ENCODE measurements around the gene IL17A. TPM values are rescaled to one million over a fixed set of nuclear protein-coding genes. Genes with fewer than 3 reads are reported as not detected.

The IL17A gene
- total RNA-seq, 1 experiment from 2014 or later: not detected

DNA sequence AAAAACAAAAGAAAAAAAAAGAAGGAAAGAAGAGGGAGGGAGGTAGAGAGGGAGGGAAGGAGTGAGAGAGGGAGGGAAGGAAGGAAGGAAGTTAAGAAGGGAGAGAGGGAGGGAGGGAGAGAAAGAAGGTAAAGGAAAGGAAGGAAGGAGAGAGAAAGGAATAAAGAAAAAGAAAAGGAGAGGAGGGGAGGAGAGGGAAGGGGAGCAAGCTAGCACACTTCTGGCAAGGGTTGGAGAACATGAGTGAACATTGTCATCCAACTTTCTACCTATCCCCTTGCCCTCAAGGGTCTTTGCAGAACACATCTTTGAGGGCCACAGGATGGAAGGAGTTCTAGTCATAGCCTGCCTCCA, 34.1 kb upstream of the IL17A start:
- Mint-ChIP-seq H3K36me3 (no peaks in the 10 kb centered on the region), H3K4me1 (peaks cover 56% of the 10 kb centered on the region), H3K4me3 (no peak overlapping the region), H3K27me3 (ENCODE audit: low read depth) (no peaks in the 10 kb centered on the region; the same call in 1 of the 2 replicates), H3K27ac (no peak overlapping the region), H3K9me3 (no peaks in the 10 kb centered on the region)
- DNase-seq (ENCODE audit: low spot score): no peak
- CTCF ChIA-PET: interaction anchor here (1.6 kb wide), 1 partner anchor 82 kb away, joined by 4 read pairs; no protein-coding TSS in a partner anchor
- ATAC-seq: no peak
- TF ChIP-seq, protein P1, sequence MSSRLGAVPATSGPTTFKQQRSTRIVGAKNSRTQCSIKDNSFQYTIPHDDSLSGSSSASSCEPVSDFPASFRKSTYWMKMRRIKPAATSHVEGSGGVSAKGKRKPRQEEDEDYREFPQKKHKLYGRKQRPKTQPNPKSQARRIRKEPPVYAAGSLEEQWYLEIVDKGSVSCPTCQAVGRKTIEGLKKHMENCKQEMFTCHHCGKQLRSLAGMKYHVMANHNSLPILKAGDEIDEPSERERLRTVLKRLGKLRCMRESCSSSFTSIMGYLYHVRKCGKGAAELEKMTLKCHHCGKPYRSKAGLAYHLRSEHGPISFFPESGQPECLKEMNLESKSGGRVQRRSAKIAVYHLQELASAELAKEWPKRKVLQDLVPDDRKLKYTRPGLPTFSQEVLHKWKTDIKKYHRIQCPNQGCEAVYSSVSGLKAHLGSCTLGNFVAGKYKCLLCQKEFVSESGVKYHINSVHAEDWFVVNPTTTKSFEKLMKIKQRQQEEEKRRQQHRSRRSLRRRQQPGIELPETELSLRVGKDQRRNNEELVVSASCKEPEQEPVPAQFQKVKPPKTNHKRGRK (CRISPR knock-in tag; IDR thresholded peaks at IDR 0.05; ENCODE audit: borderline replicate concordance): 0 out of 2 replicates have a peak, but pooled peaks have one; percentile 54
- no peak for TF ChIP-seq ZNF138 (CRISPR knock-in tag; conservative IDR thresholded peaks at IDR 0.05)
- POLR2A ChIA-PET: no interaction called here

DNA sequence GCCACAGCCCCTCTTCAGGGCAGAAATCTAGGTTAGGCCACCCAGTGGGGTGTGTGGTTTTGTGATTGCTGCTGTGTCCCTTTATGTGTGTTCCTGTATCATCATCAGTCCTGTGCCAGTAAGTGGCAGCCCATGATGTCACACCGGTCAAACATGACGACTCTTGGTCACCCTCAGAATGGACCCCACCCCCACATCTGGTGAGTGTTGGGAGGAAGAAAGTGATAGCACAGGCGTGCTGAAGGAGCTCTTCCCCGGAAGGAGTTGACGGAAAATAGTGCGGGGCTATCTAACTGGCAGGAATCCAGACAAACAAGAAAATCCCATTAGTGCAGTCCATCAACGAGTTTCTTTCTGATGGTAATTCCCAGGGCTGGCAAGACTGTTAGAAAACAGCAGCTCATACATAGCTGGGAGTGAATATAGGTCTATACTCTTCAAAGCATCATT, 33.4 kb upstream of the IL17A start:
- peak overlapping the region; percentile 13 for H3K4me3 Mint-ChIP-seq
- H3K27ac Mint-ChIP-seq: peak overlapping the region; percentile 74
- H3K27me3 Mint-ChIP-seq (ENCODE audit: low read depth): no peaks in the 10 kb centered on the region; the same call in 1 of the 2 replicates
- ATAC-seq (peak; percentile 18), DNase-seq (ENCODE audit: low spot score) (no peak)
- CTCF ChIA-PET: interaction anchor here (1.0 to 1.6 kb wide), 2 partner anchors 82 to 103 kb away, joined by 3 to 4 read pairs; no protein-coding TSS in a partner anchor
- POLR2A ChIA-PET: interaction anchor here (0.6 kb wide), 1 partner anchor 20 kb away, joined by 3 read pairs; no protein-coding TSS in a partner anchor
- H3K9me3 Mint-ChIP-seq: peaks cover under 1% of the 10 kb centered on the region
- TF ChIP-seq, protein P2, sequence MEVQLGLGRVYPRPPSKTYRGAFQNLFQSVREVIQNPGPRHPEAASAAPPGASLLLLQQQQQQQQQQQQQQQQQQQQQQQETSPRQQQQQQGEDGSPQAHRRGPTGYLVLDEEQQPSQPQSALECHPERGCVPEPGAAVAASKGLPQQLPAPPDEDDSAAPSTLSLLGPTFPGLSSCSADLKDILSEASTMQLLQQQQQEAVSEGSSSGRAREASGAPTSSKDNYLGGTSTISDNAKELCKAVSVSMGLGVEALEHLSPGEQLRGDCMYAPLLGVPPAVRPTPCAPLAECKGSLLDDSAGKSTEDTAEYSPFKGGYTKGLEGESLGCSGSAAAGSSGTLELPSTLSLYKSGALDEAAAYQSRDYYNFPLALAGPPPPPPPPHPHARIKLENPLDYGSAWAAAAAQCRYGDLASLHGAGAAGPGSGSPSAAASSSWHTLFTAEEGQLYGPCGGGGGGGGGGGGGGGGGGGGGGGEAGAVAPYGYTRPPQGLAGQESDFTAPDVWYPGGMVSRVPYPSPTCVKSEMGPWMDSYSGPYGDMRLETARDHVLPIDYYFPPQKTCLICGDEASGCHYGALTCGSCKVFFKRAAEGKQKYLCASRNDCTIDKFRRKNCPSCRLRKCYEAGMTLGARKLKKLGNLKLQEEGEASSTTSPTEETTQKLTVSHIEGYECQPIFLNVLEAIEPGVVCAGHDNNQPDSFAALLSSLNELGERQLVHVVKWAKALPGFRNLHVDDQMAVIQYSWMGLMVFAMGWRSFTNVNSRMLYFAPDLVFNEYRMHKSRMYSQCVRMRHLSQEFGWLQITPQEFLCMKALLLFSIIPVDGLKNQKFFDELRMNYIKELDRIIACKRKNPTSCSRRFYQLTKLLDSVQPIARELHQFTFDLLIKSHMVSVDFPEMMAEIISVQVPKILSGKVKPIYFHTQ (CRISPR knock-in tag; IDR thresholded peaks at IDR 0.05): no peak
- TF ChIP-seq MYBL2 (CRISPR knock-in tag; IDR thresholded peaks at IDR 0.05) (no peak), PRRX2 (CRISPR knock-in tag; IDR thresholded peaks at IDR 0.05) (no peak), TP53 (CRISPR knock-in tag; IDR thresholded peaks at IDR 0.05) (no peak), GRHL2 (CRISPR knock-in tag; IDR thresholded peaks at IDR 0.05; ENCODE audit: insufficient replicate concordance, severe bottlenecking) (no peak), JUN (CRISPR knock-in tag; IDR thresholded peaks at IDR 0.05) (no peak), OVOL2 (CRISPR knock-in tag; IDR thresholded peaks at IDR 0.05; ENCODE audit: borderline replicate concordance) (no peak), KAT7 (CRISPR knock-in tag; IDR thresholded peaks at IDR 0.05; ENCODE audit: borderline replicate concordance) (no peak), NFATC4 (CRISPR knock-in tag; IDR thresholded peaks at IDR 0.05) (no peak), NR3C1 (CRISPR knock-in tag; conservative IDR thresholded peaks at IDR 0.05; ENCODE audit: low read depth) (no peak), MXD4 (CRISPR knock-in tag; IDR thresholded peaks at IDR 0.05; ENCODE audit: borderline replicate concordance) (no peak)
- TF ChIP-seq, protein P3, sequence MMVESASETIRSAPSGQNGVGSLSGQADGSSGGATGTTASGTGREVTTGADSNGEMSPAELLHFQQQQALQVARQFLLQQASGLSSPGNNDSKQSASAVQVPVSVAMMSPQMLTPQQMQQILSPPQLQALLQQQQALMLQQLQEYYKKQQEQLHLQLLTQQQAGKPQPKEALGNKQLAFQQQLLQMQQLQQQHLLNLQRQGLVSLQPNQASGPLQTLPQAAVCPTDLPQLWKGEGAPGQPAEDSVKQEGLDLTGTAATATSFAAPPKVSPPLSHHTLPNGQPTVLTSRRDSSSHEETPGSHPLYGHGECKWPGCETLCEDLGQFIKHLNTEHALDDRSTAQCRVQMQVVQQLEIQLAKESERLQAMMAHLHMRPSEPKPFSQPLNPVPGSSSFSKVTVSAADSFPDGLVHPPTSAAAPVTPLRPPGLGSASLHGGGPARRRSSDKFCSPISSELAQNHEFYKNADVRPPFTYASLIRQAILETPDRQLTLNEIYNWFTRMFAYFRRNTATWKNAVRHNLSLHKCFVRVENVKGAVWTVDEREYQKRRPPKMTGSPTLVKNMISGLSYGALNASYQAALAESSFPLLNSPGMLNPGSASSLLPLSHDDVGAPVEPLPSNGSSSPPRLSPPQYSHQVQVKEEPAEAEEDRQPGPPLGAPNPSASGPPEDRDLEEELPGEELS (CRISPR knock-in tag; IDR thresholded peaks at IDR 0.05): no peak
- TF ChIP-seq, protein P4, sequence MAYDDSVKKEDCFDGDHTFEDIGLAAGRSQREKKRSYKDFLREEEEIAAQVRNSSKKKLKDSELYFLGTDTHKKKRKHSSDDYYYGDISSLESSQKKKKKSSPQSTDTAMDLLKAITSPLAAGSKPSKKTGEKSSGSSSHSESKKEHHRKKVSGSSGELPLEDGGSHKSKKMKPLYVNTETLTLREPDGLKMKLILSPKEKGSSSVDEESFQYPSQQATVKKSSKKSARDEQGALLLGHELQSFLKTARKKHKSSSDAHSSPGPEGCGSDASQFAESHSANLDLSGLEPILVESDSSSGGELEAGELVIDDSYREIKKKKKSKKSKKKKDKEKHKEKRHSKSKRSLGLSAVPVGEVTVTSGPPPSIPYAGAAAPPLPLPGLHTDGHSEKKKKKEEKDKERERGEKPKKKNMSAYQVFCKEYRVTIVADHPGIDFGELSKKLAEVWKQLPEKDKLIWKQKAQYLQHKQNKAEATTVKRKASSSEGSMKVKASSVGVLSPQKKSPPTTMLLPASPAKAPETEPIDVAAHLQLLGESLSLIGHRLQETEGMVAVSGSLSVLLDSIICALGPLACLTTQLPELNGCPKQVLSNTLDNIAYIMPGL (CRISPR knock-in tag; IDR thresholded peaks at IDR 0.05): no peak
- TF ChIP-seq, protein P5, sequence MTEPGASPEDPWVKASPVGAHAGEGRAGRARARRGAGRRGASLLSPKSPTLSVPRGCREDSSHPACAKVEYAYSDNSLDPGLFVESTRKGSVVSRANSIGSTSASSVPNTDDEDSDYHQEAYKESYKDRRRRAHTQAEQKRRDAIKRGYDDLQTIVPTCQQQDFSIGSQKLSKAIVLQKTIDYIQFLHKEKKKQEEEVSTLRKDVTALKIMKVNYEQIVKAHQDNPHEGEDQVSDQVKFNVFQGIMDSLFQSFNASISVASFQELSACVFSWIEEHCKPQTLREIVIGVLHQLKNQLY (CRISPR knock-in tag; IDR thresholded peaks at IDR 0.05): no peak
- TF ChIP-seq, protein P6, sequence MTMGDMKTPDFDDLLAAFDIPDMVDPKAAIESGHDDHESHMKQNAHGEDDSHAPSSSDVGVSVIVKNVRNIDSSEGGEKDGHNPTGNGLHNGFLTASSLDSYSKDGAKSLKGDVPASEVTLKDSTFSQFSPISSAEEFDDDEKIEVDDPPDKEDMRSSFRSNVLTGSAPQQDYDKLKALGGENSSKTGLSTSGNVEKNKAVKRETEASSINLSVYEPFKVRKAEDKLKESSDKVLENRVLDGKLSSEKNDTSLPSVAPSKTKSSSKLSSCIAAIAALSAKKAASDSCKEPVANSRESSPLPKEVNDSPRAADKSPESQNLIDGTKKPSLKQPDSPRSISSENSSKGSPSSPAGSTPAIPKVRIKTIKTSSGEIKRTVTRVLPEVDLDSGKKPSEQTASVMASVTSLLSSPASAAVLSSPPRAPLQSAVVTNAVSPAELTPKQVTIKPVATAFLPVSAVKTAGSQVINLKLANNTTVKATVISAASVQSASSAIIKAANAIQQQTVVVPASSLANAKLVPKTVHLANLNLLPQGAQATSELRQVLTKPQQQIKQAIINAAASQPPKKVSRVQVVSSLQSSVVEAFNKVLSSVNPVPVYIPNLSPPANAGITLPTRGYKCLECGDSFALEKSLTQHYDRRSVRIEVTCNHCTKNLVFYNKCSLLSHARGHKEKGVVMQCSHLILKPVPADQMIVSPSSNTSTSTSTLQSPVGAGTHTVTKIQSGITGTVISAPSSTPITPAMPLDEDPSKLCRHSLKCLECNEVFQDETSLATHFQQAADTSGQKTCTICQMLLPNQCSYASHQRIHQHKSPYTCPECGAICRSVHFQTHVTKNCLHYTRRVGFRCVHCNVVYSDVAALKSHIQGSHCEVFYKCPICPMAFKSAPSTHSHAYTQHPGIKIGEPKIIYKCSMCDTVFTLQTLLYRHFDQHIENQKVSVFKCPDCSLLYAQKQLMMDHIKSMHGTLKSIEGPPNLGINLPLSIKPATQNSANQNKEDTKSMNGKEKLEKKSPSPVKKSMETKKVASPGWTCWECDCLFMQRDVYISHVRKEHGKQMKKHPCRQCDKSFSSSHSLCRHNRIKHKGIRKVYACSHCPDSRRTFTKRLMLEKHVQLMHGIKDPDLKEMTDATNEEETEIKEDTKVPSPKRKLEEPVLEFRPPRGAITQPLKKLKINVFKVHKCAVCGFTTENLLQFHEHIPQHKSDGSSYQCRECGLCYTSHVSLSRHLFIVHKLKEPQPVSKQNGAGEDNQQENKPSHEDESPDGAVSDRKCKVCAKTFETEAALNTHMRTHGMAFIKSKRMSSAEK (CRISPR knock-in tag; IDR thresholded peaks at IDR 0.05; ENCODE audit: borderline replicate concordance): no peak
- H3K36me3 Mint-ChIP-seq: no peaks in the 10 kb centered on the region; the same call in 1 of the 2 replicates
- peaks cover 63% of the 10 kb centered on the region for H3K4me1 Mint-ChIP-seq
